HEK293 (cell line): ENCODE results near the gene M6PR.

ENCODE experiments used
- CTCF ChIA-PET: fragments of 350-600 bp; formaldehyde crosslinking; extraction: SDS; loops from one replicate; lab custom pipeline; 2021; ENCODE audit warnings: antibody characterized with exemption; lab: Yijun Ruan, JAX
- POLR2A ChIA-PET: fragments of 300-600 bp; formaldehyde crosslinking; extraction: SDS; loops from one replicate; lab custom pipeline; 2020; ENCODE audit warnings: antibody characterized with exemption, inconsistent platforms; lab: Yijun Ruan, JAX
- H3K27ac ChIP-seq: fragments of 200-500 bp; sonication (Bioruptor generic); 2 replicates; pipeline ENCODE4 v1.5.1; 2014; ENCODE audit warnings: low read depth, low read length, control low read depth, inconsistent platforms; ENCODE audit errors: extremely low read depth
- H3K36me3 ChIP-seq, 2 experiments: fragments of 200-500 bp in 1 of 2; sonication (Bioruptor generic) in 1 of 2; 1 replicate in 1 of 2; 2 replicates in 1 of 2; pipeline ENCODE4 v1.5.1; 2014 to 2017; ENCODE audit warnings: inconsistent platforms in 2 of 2, low read length in 2 of 2; ENCODE audit not compliant: control insufficient read depth in 2 of 2, insufficient read depth in 1 of 2
- H3K4me1 ChIP-seq: fragments of 200-500 bp; sonication (Bioruptor generic); 2 replicates; pipeline ENCODE4 v1.5.1; 2014; ENCODE audit warnings: mild to moderate bottlenecking, low read length, inconsistent platforms; ENCODE audit not compliant: control insufficient read depth, insufficient read depth
- H3K4me3 ChIP-seq: 2 replicates; pipeline ENCODE4 v1.5.1; 2011; ENCODE audit warnings: low read depth, mild to moderate bottlenecking, control low read depth, low read length, moderate library complexity
- H3K9me3 ChIP-seq: fragments of 200-500 bp; sonication (Bioruptor generic); 2 replicates; pipeline ENCODE4 v1.5.1; 2014; ENCODE audit warnings: low read depth, low read length, inconsistent platforms; ENCODE audit not compliant: control insufficient read depth, insufficient read depth
- ATF2 ChIP-seq: fragments of 450-650 bp; formaldehyde crosslinking; IDR thresholded peaks from 2 replicates; pipeline ENCODE4 v1.5.1; 2016; ENCODE audit warnings: missing biosample characterization, missing genetic modification characterization, low read depth
- CTCF ChIP-seq: fragments of 450-650 bp; formaldehyde crosslinking; IDR thresholded peaks from 2 replicates; pipeline ENCODE4 v1.5.1; 2016; ENCODE audit warnings: missing biosample characterization, missing genetic modification characterization
- HOXD13 ChIP-seq: sonication (generic); formaldehyde crosslinking; IDR thresholded peaks from 2 replicates; pipeline ENCODE4 v1.8.0; 2022; ENCODE audit warnings: missing genetic modification reagents, borderline replicate concordance
- KLF1 ChIP-seq: fragments of 450-650 bp; formaldehyde crosslinking; IDR thresholded peaks from 2 replicates; pipeline ENCODE4 v1.5.1; 2016; ENCODE audit warnings: missing biosample characterization, missing genetic modification characterization
- KLF9 ChIP-seq: fragments of 450-650 bp; formaldehyde crosslinking; IDR thresholded peaks from 2 replicates; pipeline ENCODE4 v1.5.1; 2016; ENCODE audit warnings: missing biosample characterization, missing genetic modification characterization, low read depth
- PRDM6 ChIP-seq: fragments of 450-650 bp; formaldehyde crosslinking; IDR thresholded peaks from 2 replicates; pipeline ENCODE4 v1.5.1; 2017; ENCODE audit warnings: missing biosample characterization, missing genetic modification characterization
- SETDB1 ChIP-seq: IDR thresholded peaks from one replicate; pipeline ENCODE4 v1.6.1; 2017; ENCODE audit warnings: mild to moderate bottlenecking, low read length, moderate library complexity, mixed read lengths; ENCODE audit not compliant: insufficient read length
- TCF7L2 ChIP-seq: IDR thresholded peaks from 2 replicates; pipeline ENCODE4 v1.6.1; 2011; ENCODE audit warnings: low read depth, mild to moderate bottlenecking, inconsistent platforms, low read length, moderate library complexity, borderline replicate concordance
- TRIM28 ChIP-seq: IDR thresholded peaks from 2 replicates; pipeline ENCODE4 v1.6.1; 2011; ENCODE audit warnings: low read length, control low read depth, borderline replicate concordance
- WT1 ChIP-seq: fragments of 450-650 bp; formaldehyde crosslinking; IDR thresholded peaks from 2 replicates; pipeline ENCODE4 v1.5.1; 2016; ENCODE audit warnings: missing biosample characterization, missing genetic modification characterization
- YY2 ChIP-seq: fragments of 450-650 bp; formaldehyde crosslinking; IDR thresholded peaks from 2 replicates; pipeline ENCODE4 v1.5.1; 2016; ENCODE audit warnings: missing biosample characterization, missing genetic modification characterization
- ZNF10 ChIP-seq: fragments of 450-650 bp; formaldehyde crosslinking; IDR thresholded peaks from 2 replicates; pipeline ENCODE4 v1.5.1; 2017; ENCODE audit warnings: missing biosample characterization, missing genetic modification characterization
- ZNF174 ChIP-seq: fragments of 450-650 bp; formaldehyde crosslinking; IDR thresholded peaks from 2 replicates; pipeline ENCODE4 v1.5.0; 2017; ENCODE audit warnings: missing biosample characterization, mild to moderate bottlenecking, missing genetic modification characterization
- ZNF19 ChIP-seq: fragments of 450-650 bp; formaldehyde crosslinking; IDR thresholded peaks from 2 replicates; pipeline ENCODE4; 2016; ENCODE audit warnings: missing biosample characterization, missing genetic modification characterization, low read depth
- ZNF211 ChIP-seq: fragments of 450-650 bp; formaldehyde crosslinking; IDR thresholded peaks from 2 replicates; pipeline ENCODE4 v1.5.1; 2016; ENCODE audit warnings: low read depth, missing biosample characterization, missing genetic modification characterization
- ZNF292 ChIP-seq: fragments of 450-650 bp; formaldehyde crosslinking; IDR thresholded peaks from 2 replicates; pipeline ENCODE4 v1.5.1; 2016; ENCODE audit warnings: low read depth, missing biosample characterization, missing genetic modification characterization, borderline replicate concordance
- ZNF302 ChIP-seq: fragments of 450-650 bp; formaldehyde crosslinking; IDR thresholded peaks from 2 replicates; pipeline ENCODE4 v1.5.1; 2016; ENCODE audit warnings: missing biosample characterization, missing genetic modification characterization, low read depth
- ZNF324 ChIP-seq: fragments of 450-650 bp; formaldehyde crosslinking; IDR thresholded peaks from 2 replicates; pipeline ENCODE4 v1.5.1; 2016; ENCODE audit warnings: missing biosample characterization, missing genetic modification characterization
- ZNF366 ChIP-seq: fragments of 450-650 bp; formaldehyde crosslinking; conservative IDR thresholded peaks from 2 replicates; pipeline ENCODE4 v1.5.1; 2016; ENCODE audit warnings: missing biosample characterization, missing genetic modification characterization
- ZNF513 ChIP-seq: fragments of 450-650 bp; IDR thresholded peaks from 2 replicates; pipeline ENCODE4 v1.5.1; 2018; ENCODE audit warnings: missing biosample characterization, missing genetic modification characterization
- ZNF529 ChIP-seq: fragments of 450-650 bp; formaldehyde crosslinking; IDR thresholded peaks from 2 replicates; pipeline ENCODE4 v1.5.1; 2017; ENCODE audit warnings: missing genetic modification characterization, missing biosample characterization; ENCODE audit not compliant: insufficient replicate concordance
- ZNF560 ChIP-seq: fragments of 450-650 bp; formaldehyde crosslinking; IDR thresholded peaks from 2 replicates; pipeline ENCODE4 v1.5.1; 2017; ENCODE audit warnings: missing biosample characterization, missing genetic modification characterization, borderline replicate concordance
- ZNF600 ChIP-seq: fragments of 450-650 bp; formaldehyde crosslinking; IDR thresholded peaks from 2 replicates; pipeline ENCODE4 v1.5.1; 2016; ENCODE audit warnings: missing biosample characterization, missing genetic modification characterization
- ZNF76 ChIP-seq: fragments of 450-650 bp; formaldehyde crosslinking; IDR thresholded peaks from 2 replicates; pipeline ENCODE4; 2016; ENCODE audit warnings: low read depth, missing biosample characterization, missing genetic modification characterization, borderline replicate concordance
- ZNF791 ChIP-seq: fragments of 450-650 bp; formaldehyde crosslinking; IDR thresholded peaks from 2 replicates; pipeline ENCODE4 v1.5.1; 2016; ENCODE audit warnings: missing biosample characterization, missing genetic modification characterization

Gene M6PR

DNA sequence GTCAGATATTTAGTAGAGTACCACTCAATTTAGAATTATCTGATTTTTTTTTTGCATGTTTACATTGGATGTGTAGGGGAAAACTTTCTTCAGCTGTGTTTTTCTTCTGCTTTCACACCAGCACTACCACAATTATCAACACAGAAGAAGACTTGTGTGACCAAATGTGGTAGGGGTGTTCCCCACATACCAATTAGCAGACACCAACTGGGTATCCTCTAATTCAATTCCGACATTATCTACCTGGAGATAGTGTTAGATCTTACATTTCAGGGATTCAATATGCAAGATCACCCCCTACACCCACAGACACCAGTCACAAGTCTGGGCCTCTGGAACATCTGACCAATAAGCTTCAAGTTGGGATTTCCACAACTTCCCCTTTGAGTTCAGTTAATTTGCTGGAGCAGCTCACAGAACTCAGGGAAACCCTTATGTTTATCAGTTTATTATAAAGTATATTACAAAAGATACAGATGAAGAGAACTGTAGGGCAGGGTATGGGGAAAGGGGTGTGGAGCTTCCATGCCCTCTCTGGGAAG, 35.8 kb upstream of the M6PR start:
- H3K4me1 ChIP-seq: no peaks in the 10 kb centered on the region
- ChIA-PET CTCF (interaction anchor here (0.7 kb wide), 1 partner anchor 867 kb away, joined by 3 read pairs; no protein-coding TSS in a partner anchor), POLR2A (no interaction called here)
- H3K4me3 ChIP-seq: no peak overlapping the region
- no peaks in the 10 kb centered on the region for H3K9me3 ChIP-seq
- H3K27ac ChIP-seq: no peak overlapping the region
- no peaks in the 10 kb centered on the region for H3K36me3 ChIP-seq
- no peak for TF ChIP-seq ZNF600
- TF ChIP-seq ZNF292: no peak
- no peak for TF ChIP-seq YY2 (tag by site-specific recombination)
- no peak for TF ChIP-seq ZNF76

GRCh38 chr12:8980137-8980536, 30.7 kb upstream of the M6PR start:
- ChIA-PET POLR2A (no interaction called here), CTCF (no interaction called here)
- Histone ChIP-seq H3K9me3 (no peaks in the 10 kb centered on the region), H3K4me1 (no peaks in the 10 kb centered on the region), H3K36me3 (no peaks in the 10 kb centered on the region; a peak in 1 of 3 replicates), H3K27ac (no peak overlapping the region), H3K4me3 (no peak overlapping the region)
- peak; percentile 14; the same call in 1 of the 2 replicates for TF ChIP-seq ATF2 (tag by site-specific recombination)
- peak; percentile 93 for TF ChIP-seq SETDB1
- no peak for TF ChIP-seq ZNF560 (tag by site-specific recombination)
- no peak for TF ChIP-seq ZNF366 (tag by site-specific recombination)
- TF ChIP-seq ZNF302: no peak
- TF ChIP-seq KLF1 (tag by site-specific recombination): no peak
- TF ChIP-seq TRIM28: 0 out of 2 replicates have a peak, but pooled peaks have one; percentile 27

DNA sequence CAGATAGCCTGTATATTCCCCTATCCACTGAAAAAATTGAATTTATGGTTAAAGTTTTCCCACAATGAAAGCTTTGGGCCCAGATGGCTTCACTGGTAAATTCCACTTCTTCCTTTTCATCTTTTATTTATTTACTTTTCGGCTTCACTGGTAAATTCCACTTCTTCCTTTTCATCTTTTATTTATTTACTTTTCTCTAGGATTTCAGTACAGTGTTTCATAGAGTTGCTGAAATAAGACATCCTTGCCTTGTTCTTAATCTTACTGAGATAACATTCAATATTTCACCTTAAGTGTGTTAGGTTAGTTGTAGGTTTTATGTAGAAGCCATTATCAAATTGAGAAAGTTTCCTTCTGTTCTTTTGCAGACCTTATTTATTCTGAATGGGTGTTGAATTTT, 21.0 kb upstream of the M6PR start:
- Histone ChIP-seq H3K4me3 (no peak overlapping the region), H3K9me3 (no peaks in the 10 kb centered on the region; the same call in 1 of the 2 replicates), H3K4me1 (no peaks in the 10 kb centered on the region), H3K27ac (no peak overlapping the region), H3K36me3 (no peaks in the 10 kb centered on the region; a peak in 1 of 3 replicates)
- ChIA-PET POLR2A (no interaction called here), CTCF (interaction anchor here (1.0 kb wide), 1 partner anchor 10 kb away, joined by 3 read pairs; no protein-coding TSS in a partner anchor)
- TF ChIP-seq ZNF324 (tag by site-specific recombination) (no peak), ZNF791 (tag by site-specific recombination) (no peak), ZNF529 (no peak), ZNF19 (tag by site-specific recombination) (no peak), ZNF211 (tag by site-specific recombination) (no peak), PRDM6 (tag by site-specific recombination) (peak; percentile 51), TCF7L2 (peak; percentile 56; the same call in 1 of the 2 replicates), ZNF10 (no peak), ZNF174 (no peak), ZNF513 (tag by site-specific recombination) (no peak), KLF9 (tag by site-specific recombination) (no peak), WT1 (tag by site-specific recombination) (no peak), CTCF (tag by site-specific recombination) (no peak), HOXD13 (CRISPR knock-in tag) (no peak)
